CD14-positive monocyte (primary cell): Measurements from ENCODE around the gene PPFIBP1. TPM values are rescaled to one million over a fixed set of nuclear protein-coding genes. Genes with fewer than 3 reads are reported as not detected.

Experiments used
- DNase-seq, 3 donors: peaks; one replicate each; pipeline ENCODE4 v3.0.0-alpha.2; 2011 to 2022
- H2AFZ ChIP-seq: 2 replicates; pipeline ENCODE4 v1.6.0; 2012; ENCODE audit warnings: mild to moderate bottlenecking, low read depth, low read length, inconsistent platforms; ENCODE audit not compliant: insufficient read depth, poor library complexity, severe bottlenecking
- H3K27ac ChIP-seq, 2 donors: 1 replicate in 1 of 2; 2 replicates in 1 of 2; pipeline ENCODE4 v1.5.1; 2012 to 2013; ENCODE audit warnings: low read length in 2 of 2, control low read depth in 1 of 2, inconsistent platforms in 1 of 2, low read depth in 1 of 2, mild to moderate bottlenecking in 1 of 2
- H3K27me3 ChIP-seq, 2 donors: one replicate each; pipeline versions ENCODE4 v1.6.0 to v1.6.1; 2011 to 2013; ENCODE audit warnings: low read length in 2 of 2; ENCODE audit not compliant: control insufficient read depth in 2 of 2, insufficient read depth in 2 of 2
- H3K36me3 ChIP-seq, 2 donors: replicated peaks in 1 of 2; 1 replicate in 1 of 2; 2 replicates in 1 of 2; pipeline versions ENCODE4 v1.5.1 to v1.6.1; 2012 to 2013; ENCODE audit warnings: low read length in 2 of 2, control low read depth in 1 of 2, inconsistent platforms in 1 of 2, mild to moderate bottlenecking in 1 of 2; ENCODE audit not compliant: insufficient read depth in 2 of 2, control insufficient read depth in 1 of 2
- H3K4me1 ChIP-seq, 2 donors: 1 replicate in 1 of 2; 2 replicates in 1 of 2; pipeline versions ENCODE4 v1.5.1 to v1.6.1; 2012 to 2013; ENCODE audit warnings: low read length in 2 of 2, control low read depth in 1 of 2, inconsistent platforms in 1 of 2, mild to moderate bottlenecking in 1 of 2, moderate library complexity in 1 of 2; ENCODE audit not compliant: insufficient read depth in 2 of 2, control insufficient read depth in 1 of 2
- H3K4me2 ChIP-seq: replicated peaks from 2 replicates; pipeline ENCODE3; 2012; ENCODE audit warnings: low read length, moderate library complexity, mild to moderate bottlenecking; ENCODE audit not compliant: poor library complexity, severe bottlenecking; ENCODE audit errors: extremely low read depth
- H3K4me3 ChIP-seq, 3 experiments: fragments of 200-600 bp in 1 of 3; sonication (generic) in 1 of 3; replicated peaks in 1 of 3; 1 replicate in 2 of 3; 2 replicates in 1 of 3; pipeline ENCODE4 v1.5.1; 2011 to 2013; ENCODE audit warnings: low read length in 3 of 3, mild to moderate bottlenecking in 3 of 3, control low read depth in 2 of 3, low read depth in 2 of 3, inconsistent platforms in 1 of 3, moderate library complexity in 1 of 3
- H3K79me2 ChIP-seq: 2 replicates; pipeline ENCODE4 v1.6.0; 2012; ENCODE audit warnings: mild to moderate bottlenecking, control low read depth, inconsistent platforms, low read length, moderate library complexity; ENCODE audit not compliant: insufficient read depth
- H3K9ac ChIP-seq: 2 replicates; pipeline ENCODE4 v1.6.0; 2017; ENCODE audit warnings: low read length, mild to moderate bottlenecking; ENCODE audit not compliant: insufficient read depth, poor library complexity, severe bottlenecking
- H3K9me3 ChIP-seq, 2 donors: replicated peaks in 1 of 2; 1 replicate in 1 of 2; 2 replicates in 1 of 2; pipeline versions ENCODE4 v1.5.1 to v1.6.1; 2012 to 2013; ENCODE audit warnings: low read length in 2 of 2, control low read depth in 1 of 2; ENCODE audit not compliant: control insufficient read depth in 1 of 2, insufficient read depth in 1 of 2
- H4K20me1 ChIP-seq: 2 replicates; pipeline ENCODE4 v1.6.0; 2012; ENCODE audit warnings: mild to moderate bottlenecking, low read length, control low read depth, moderate library complexity; ENCODE audit not compliant: insufficient read depth
- H3K27ac Mint-ChIP-seq, 7 donors: one replicate each; pipeline ENCODE4 v1.8.0; 2020; ENCODE audit warnings: mild to moderate bottlenecking in 7 of 7, mixed read lengths in 7 of 7, moderate library complexity in 6 of 7, inconsistent platforms in 2 of 7
- H3K27me3 Mint-ChIP-seq, 3 donors: one replicate each; pipeline ENCODE4 v1.8.0; 2021 to 2022; ENCODE audit warnings: low read depth in 3 of 3, mild to moderate bottlenecking in 3 of 3, mixed read lengths in 3 of 3, moderate library complexity in 3 of 3, inconsistent platforms in 1 of 3
- H3K36me3 Mint-ChIP-seq, 2 donors: one replicate each; pipeline ENCODE4 v1.8.0; 2020; ENCODE audit warnings: mixed read lengths in 2 of 2, inconsistent platforms in 1 of 2, mild to moderate bottlenecking in 1 of 2
- H3K4me1 Mint-ChIP-seq: one replicate; pipeline ENCODE4 v1.8.0; 2020; ENCODE audit warnings: mild to moderate bottlenecking, mixed read lengths
- H3K4me3 Mint-ChIP-seq, 2 donors: one replicate each; pipeline ENCODE4 v1.8.0; 2020; ENCODE audit warnings: mild to moderate bottlenecking in 2 of 2, mixed read lengths in 2 of 2, moderate library complexity in 1 of 2
- H3K9me3 Mint-ChIP-seq, 7 donors: one replicate each; pipeline ENCODE4 v1.8.0; 2020 to 2022; ENCODE audit warnings: mixed read lengths in 7 of 7, mild to moderate bottlenecking in 6 of 7, moderate library complexity in 6 of 7, inconsistent platforms in 2 of 7
- CTCF ChIP-seq: fragments of 200-600 bp; IDR thresholded peaks from one replicate; pipeline ENCODE4 v1.8.0; 2022; ENCODE audit warnings: antibody characterized with exemption, mild to moderate bottlenecking
- WGBS: methylation state at CpG from one replicate; pipeline ENCODE4 v1.1.5; 2013; ENCODE audit warnings: missing lambda C conversion rate; ENCODE audit not compliant: insufficient coverage; 5-methylcytosine and 5-hydroxymethylcytosine counted together
- intact Hi-C, 2 donors: fragments of 100-400 bp; cut with micrococcal nuclease; formaldehyde crosslinking; loops; one replicate each; pipeline versions ENCODE4 v1.15.0 to v1.15.1; 2023
- polyA plus RNA-seq, 3 donors: library from polyadenylated mRNA; depleted of rRNA in 1 of 3; unstranded in 2 of 3; stranded (reverse) in 1 of 3; fragments of 300-500 nt in 2 of 3; fragments of >200 nt in 1 of 3; fragmentation: Illumina TruSeq in 2 of 3; gene quantifications; 1 replicate in 2 of 3; 2 replicates in 1 of 3; pipeline ENCODE4 v1.2.3, GENCODE V29; 2012 to 2021

Gene PPFIBP1
- polyA plus RNA-seq, 3 donors = 0.25 to 0.79 (median 0.53) TPM

- H3K79me2 ChIP-seq = no peaks in the 10 kb centered on the region
- no peak overlapping the region for H3K4me2 ChIP-seq
- Mint-ChIP-seq H3K4me1 (no peaks in the 10 kb centered on the region), H3K27ac (peak overlapping the region in 1 of 7 donors; percentile 49), H3K36me3 (no peaks in the 10 kb centered on the region), H3K4me3 (no peak overlapping the region), H3K27me3 (peaks cover 0 to 2% (median 0%) of the 10 kb centered on the region in 3 donors), H3K9me3 (peaks cover 0 to 3% (median 0%) of the 10 kb centered on the region in 7 donors)
- no peak for DNase-seq
- no peaks in the 10 kb centered on the region for H3K27me3 ChIP-seq
- TF ChIP-seq CTCF = no peak
- no peak overlapping the region for H3K9ac ChIP-seq
- no peaks in the 10 kb centered on the region for H3K9me3 ChIP-seq
- H3K36me3 ChIP-seq = no peaks in the 10 kb centered on the region
- no peaks in the 10 kb centered on the region for H4K20me1 ChIP-seq
- H3K4me3 ChIP-seq = no peak overlapping the region
- no peaks in the 10 kb centered on the region for H3K4me1 ChIP-seq
- H3K27ac ChIP-seq = no peak overlapping the region
- no CpG with 5 or more reads among the region's 5 CpGs for WGBS
- H2AFZ ChIP-seq = no peak overlapping the region
- intact Hi-C loops = no loop called here
These were observed 35.5 kb upstream of the PPFIBP1 start for GRCh38 chr12:27488479-27488878.

GRCh38 chr12:27491226-27491625 lies 32.8 kb upstream of the PPFIBP1 start:
- WGBS = no CpG with 5 or more reads among the region's 2 CpGs
- H3K9me3 Mint-ChIP-seq = peaks cover 0 to 2% (median 0%) of the 10 kb centered on the region in 7 donors
- no peaks in the 10 kb centered on the region for H3K9me3 ChIP-seq
- H3K4me1 Mint-ChIP-seq = no peaks in the 10 kb centered on the region
- H3K4me1 ChIP-seq = no peaks in the 10 kb centered on the region
- H3K27ac ChIP-seq = no peak overlapping the region
- TF ChIP-seq CTCF = no peak
- H3K79me2 ChIP-seq = no peaks in the 10 kb centered on the region
- H3K27ac Mint-ChIP-seq = no peak overlapping the region
- H3K36me3 Mint-ChIP-seq = no peaks in the 10 kb centered on the region
- H3K27me3 ChIP-seq = no peaks in the 10 kb centered on the region
- intact Hi-C loops = no loop called here
- H3K36me3 ChIP-seq = no peaks in the 10 kb centered on the region
- H3K4me2 ChIP-seq = no peak overlapping the region
- no peak overlapping the region for H3K4me3 ChIP-seq
- DNase-seq = no peak
- H3K4me3 Mint-ChIP-seq = no peak overlapping the region
- peaks cover 0 to 2% (median 0%) of the 10 kb centered on the region in 3 donors for H3K27me3 Mint-ChIP-seq
- no peak overlapping the region for H2AFZ ChIP-seq
- no peaks in the 10 kb centered on the region for H4K20me1 ChIP-seq
- no peak overlapping the region for H3K9ac ChIP-seq
